HFFc6 (cell line): ENCODE data around the gene ATP13A2. TPM values are rescaled to one million over a fixed set of nuclear protein-coding genes. Genes with fewer than 3 reads are reported as not detected.

Experiments
- DNase-seq: peaks from one replicate; pipeline ENCODE4 v3.0.0-alpha.2; 2018
- H3K27ac Mint-ChIP-seq: 2 replicates; pipeline ENCODE4 v1.8.0; 2020; ENCODE audit warnings: mild to moderate bottlenecking, mixed read lengths
- H3K27me3 Mint-ChIP-seq: 2 replicates; pipeline ENCODE4 v1.8.0; 2021; ENCODE audit warnings: mild to moderate bottlenecking, moderate library complexity, mixed read lengths; ENCODE audit not compliant: insufficient read depth
- H3K36me3 Mint-ChIP-seq: 2 replicates; pipeline ENCODE4 v1.8.0; 2021; ENCODE audit warnings: low read depth, mixed read lengths
- H3K4me1 Mint-ChIP-seq: 2 replicates; pipeline ENCODE4 v1.8.0; 2020; ENCODE audit warnings: low read depth, mixed read lengths
- H3K4me3 Mint-ChIP-seq: 2 replicates; pipeline ENCODE4 v1.8.0; 2020; ENCODE audit warnings: mild to moderate bottlenecking, moderate library complexity, mixed read lengths
- H3K9me3 Mint-ChIP-seq: 2 replicates; pipeline ENCODE4 v1.8.0; 2020; ENCODE audit warnings: mild to moderate bottlenecking, mixed read lengths
- long read RNA-seq: library from polyadenylated mRNA; unstranded; transcript quantifications from one replicate; pipeline ENCODE4 v2.0.0, GENCODE V29; 2019
- total RNA-seq, 6 experiments: library from RNA; stranded (reverse); fragmentation: NEBNext Ultra II Directional; extraction: Animal tissue kit (Norgen Biotek cat#: 25700); gene quantifications; 2 replicates in 1 of 6; 3 replicates in 5 of 6; pipeline ENCODE4 v1.2.3, GENCODE V29; 2021
- TF ChIP-seq, protein P1 (sequence below): fragments of 200-600 bp; sonication (generic); IDR thresholded peaks from 2 replicates; pipeline ENCODE4 v1.5.0; 2021; ENCODE audit warnings: antibody characterized with exemption, mild to moderate bottlenecking

Gene ATP13A2
- 10 to 100 TPM; 26.8 to 33.6 (median 29.4) TPM for total RNA-seq
- long read RNA-seq, partial matches to known transcripts = 5 of 5 reads
- long read RNA-seq, other reads (novel, unspliced or antisense) = 0 of 5 reads

- H3K4me3 Mint-ChIP-seq = peak within 1 kb of the TSS; percentile 88
- H3K27ac Mint-ChIP-seq = no peak within 1 kb of the TSS
Measured at GRCh38 chr1:17011439-17012307, at the start of gene ATP13A2. TSS of gene ATP13A2 (minus strand) at chr1:17011928. CDS start at chr1:17011738, 190 bp downstream.

DNA sequence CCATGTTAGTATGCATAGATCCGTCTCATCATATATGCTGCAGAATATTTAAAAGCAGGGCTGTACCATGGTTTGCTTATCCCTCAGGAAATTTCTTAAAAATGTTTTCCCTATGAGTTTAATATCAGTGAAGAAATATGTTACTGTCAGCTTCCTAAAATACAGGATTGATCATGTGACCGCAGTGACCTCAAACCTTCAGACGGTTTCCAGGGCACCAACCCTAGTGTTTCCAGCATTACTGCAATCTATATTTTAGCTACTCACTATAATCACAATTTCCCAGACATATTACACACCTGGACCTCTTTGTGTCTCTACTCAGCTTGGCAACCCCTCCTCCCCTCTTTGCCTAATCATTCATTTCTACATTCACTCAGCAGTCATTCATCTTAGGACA lies 49.8 kb upstream of the ATP13A2 start:
- peaks cover 9% of the 10 kb centered on the region for H3K4me1 Mint-ChIP-seq
- peaks cover 17% of the 10 kb centered on the region for H3K27me3 Mint-ChIP-seq
- H3K4me3 Mint-ChIP-seq = no peak overlapping the region
- H3K36me3 Mint-ChIP-seq = no peaks in the 10 kb centered on the region
- 0 out of 2 replicates have a peak, but pooled peaks cover 4% of the 10 kb centered on the region for H3K9me3 Mint-ChIP-seq
- DNase-seq = no peak
- TF ChIP-seq, protein P1, sequence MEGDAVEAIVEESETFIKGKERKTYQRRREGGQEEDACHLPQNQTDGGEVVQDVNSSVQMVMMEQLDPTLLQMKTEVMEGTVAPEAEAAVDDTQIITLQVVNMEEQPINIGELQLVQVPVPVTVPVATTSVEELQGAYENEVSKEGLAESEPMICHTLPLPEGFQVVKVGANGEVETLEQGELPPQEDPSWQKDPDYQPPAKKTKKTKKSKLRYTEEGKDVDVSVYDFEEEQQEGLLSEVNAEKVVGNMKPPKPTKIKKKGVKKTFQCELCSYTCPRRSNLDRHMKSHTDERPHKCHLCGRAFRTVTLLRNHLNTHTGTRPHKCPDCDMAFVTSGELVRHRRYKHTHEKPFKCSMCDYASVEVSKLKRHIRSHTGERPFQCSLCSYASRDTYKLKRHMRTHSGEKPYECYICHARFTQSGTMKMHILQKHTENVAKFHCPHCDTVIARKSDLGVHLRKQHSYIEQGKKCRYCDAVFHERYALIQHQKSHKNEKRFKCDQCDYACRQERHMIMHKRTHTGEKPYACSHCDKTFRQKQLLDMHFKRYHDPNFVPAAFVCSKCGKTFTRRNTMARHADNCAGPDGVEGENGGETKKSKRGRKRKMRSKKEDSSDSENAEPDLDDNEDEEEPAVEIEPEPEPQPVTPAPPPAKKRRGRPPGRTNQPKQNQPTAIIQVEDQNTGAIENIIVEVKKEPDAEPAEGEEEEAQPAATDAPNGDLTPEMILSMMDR = no peak
- H3K27ac Mint-ChIP-seq = no peak overlapping the region

More at GRCh38 chr1:17011439-17012307, at the start of gene ATP13A2:
- Mint-ChIP-seq H3K9me3 (no peaks in the 10 kb centered on the region), H3K27me3 (peaks cover 8% of the 10 kb centered on the region), H3K4me1 (peaks cover 35% of the 10 kb centered on the region), H3K36me3 (no peaks in the 10 kb centered on the region)
- peak; percentile 28 for DNase-seq
- TF ChIP-seq, protein P1 = no peak

DNA sequence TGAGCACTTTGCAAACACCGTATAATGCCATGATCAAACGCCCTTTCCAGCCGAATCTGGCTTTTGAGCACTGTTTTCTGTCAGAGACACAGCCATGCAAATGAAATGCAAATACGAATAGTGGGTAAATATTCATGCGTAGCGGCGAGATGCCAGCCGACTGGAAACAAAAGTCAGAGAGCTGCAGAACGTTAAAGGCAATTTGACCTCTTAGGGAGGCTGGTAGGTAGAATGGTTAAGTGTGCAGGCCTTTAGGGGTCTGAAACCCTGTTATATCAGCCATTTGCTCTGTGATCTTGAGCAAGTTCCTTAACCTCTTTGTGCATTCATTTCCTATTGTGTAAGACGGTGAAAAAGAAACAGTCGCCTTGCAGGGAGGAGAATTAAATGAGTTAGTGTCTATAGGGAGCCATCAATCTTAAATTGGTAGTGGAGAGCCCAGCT lies 48.6 kb upstream of the ATP13A2 start:
- Mint-ChIP-seq H3K27me3 (peaks cover 17% of the 10 kb centered on the region), H3K4me3 (no peak overlapping the region), H3K9me3 (no peaks in the 10 kb centered on the region), H3K4me1 (peaks cover 9% of the 10 kb centered on the region), H3K27ac (no peak overlapping the region), H3K36me3 (no peaks in the 10 kb centered on the region)
- DNase-seq = no peak
- TF ChIP-seq, protein P1 = no peak

DNA sequence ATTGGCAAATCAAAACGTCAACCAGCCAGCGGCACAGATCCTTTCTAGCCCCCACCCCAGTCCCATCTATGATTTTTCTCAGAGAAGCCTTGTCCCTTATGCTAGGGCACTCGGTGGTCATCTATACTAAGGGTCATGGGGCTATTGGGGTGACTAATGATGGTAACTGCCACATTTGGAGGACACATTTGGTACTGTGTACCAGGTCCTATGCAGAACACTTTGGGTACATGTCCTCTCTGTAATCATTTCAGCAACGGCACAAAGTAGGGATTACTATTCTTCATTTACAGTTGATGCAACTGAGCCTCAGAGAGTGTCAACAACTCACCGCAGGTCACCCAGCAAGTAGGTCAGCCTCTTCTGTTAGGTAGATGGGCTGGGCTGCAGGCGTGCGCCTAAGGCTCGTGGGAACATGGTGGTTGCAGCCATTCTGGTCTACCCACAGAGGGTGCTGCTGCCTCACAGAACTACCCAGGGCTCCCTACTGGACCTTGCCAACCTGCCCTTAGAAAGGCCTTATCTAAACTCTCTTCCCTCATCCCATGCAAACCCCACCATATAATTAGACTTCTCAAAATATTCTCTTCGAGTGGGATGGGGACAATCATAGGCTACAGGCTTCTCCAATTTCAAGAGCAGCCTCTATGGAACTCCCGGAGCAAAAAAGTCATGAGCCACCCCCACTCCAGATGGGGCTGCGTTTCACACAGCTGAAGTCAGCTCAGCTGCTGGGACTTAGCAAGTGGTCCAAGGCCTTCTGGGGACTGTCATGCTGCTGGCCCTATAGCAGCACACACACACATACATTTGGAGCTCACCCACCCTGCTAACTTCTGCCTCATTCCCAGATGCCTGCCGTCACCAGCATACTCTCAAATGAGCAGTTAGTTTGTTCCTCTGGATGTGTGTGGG lies 47.9 kb upstream of the ATP13A2 start:
- H3K27ac Mint-ChIP-seq = no peak overlapping the region

DNA sequence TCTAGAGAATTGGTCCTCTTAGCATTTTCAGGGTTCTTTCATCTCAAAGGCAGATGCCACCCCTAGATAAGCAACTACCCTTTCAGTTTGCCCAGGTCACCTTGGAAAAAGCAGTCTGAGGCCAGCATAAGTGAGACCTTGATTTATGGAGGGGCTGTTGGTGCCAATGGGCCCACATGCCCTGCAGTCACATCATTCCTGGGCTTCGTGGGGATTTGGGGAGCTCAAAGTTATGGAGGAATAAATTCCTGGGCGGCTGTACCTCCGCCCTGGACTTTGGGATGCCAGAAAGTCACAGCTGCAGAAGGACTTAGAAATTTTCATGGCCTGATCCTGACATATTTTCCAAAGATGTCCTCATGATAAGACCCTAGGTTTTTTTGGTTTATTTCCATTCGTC lies 44.8 kb upstream of the ATP13A2 start:
- no peak for DNase-seq
- Mint-ChIP-seq H3K36me3 (no peaks in the 10 kb centered on the region), H3K27me3 (peaks cover 18% of the 10 kb centered on the region), H3K4me3 (no peak overlapping the region), H3K9me3 (no peaks in the 10 kb centered on the region), H3K4me1 (peaks cover 8% of the 10 kb centered on the region), H3K27ac (no peak overlapping the region)
- TF ChIP-seq, protein P1 = no peak

More for the DNA sequence above, 47.9 kb upstream of the ATP13A2 start:
- peak; percentile 56 for DNase-seq
- Mint-ChIP-seq H3K4me1 (peaks cover 9% of the 10 kb centered on the region), H3K27me3 (peaks cover 17% of the 10 kb centered on the region), H3K4me3 (no peak overlapping the region), H3K9me3 (no peaks in the 10 kb centered on the region), H3K36me3 (no peaks in the 10 kb centered on the region)
- TF ChIP-seq, protein P1 = peak; percentile 80
